ENCODE measurements around the gene NOP14. TPM values are rescaled to one million over a fixed set of nuclear protein-coding genes. Genes with fewer than 3 reads are reported as not detected.
"Not testable (repeated sequence)": the region's sequence is repeated elsewhere in the genome, so short reads cannot be mapped to it uniquely, and the experiment has no call there.

NOP14 gene
- polyA plus RNA-seq, 1 experiment, result 7.1 TPM

DNA sequence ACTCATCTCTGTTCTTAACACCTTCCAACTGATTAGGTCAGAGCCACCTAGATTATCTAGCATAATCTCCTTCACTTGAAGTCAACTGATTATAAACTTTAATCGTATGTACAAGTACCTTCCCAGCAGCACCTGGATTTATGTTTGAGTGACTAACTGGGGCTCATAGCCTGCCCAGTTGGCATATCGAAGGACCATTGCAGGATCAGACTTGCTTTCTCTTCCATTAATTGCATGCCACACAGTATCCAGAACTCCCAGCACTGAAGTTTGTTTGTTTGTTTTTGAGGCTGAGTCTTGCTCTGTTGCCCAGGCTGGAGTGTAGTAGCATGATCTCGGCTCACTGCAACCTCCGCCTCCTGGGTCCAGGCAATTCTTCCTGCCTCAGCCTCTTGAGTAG is 28.0 kb upstream of the NOP14 start:
- Histone ChIP-seq H3K27me3 (ENCODE audit: control insufficient read depth, insufficient read depth, low read length) (no peaks in the 10 kb centered on the region), H3K4me3 (ENCODE audit: low read depth, low read length) (no peak overlapping the region), H3K36me3 (ENCODE audit: control insufficient read depth, insufficient read depth, low read length) (no peaks in the 10 kb centered on the region)
- ChIA-PET CTCF (interaction anchor here (1.0 to 1.7 kb wide), 3 partner anchors 13 to 44 kb away, joined by 3 to 9 read pairs (median 8); no protein-coding TSS in a partner anchor), POLR2A (no interaction called here)
- no peak for TF ChIP-seq CTCF (IDR thresholded peaks at IDR 0.05; ENCODE audit: insufficient read depth, low read depth, low read length)
- no peak for DNase-seq (ENCODE audit: low read depth)

DNA sequence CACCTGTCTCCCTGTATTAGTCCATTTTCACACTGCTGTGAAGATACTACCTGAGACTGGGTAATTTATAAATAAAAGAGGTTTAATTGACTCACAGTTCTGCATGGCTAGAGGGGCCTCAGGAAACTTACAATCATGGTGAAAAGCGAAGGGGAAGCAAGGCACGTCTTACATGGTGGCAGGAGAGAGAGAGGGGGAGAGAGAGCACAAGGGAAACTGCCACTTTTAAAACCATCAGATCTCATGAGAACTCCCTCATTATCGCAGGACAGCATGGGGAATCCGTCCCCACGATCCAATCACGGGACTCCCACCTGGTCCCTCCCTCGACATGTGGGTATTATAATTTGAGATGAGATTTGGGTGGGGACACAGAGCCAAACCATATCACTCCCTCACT is 20.5 kb upstream of the NOP14 start:
- H3K4me3 ChIP-seq (ENCODE audit: low read depth, low read length); H3K36me3 ChIP-seq (ENCODE audit: control insufficient read depth, insufficient read depth, low read length); DNase-seq (ENCODE audit: low read depth); POLR2A ChIA-PET; CTCF ChIA-PET; H3K27me3 ChIP-seq (ENCODE audit: control insufficient read depth, insufficient read depth, low read length): not testable (repeated sequence)

- no peak for DNase-seq (ENCODE audit: low read depth)
- Histone ChIP-seq H3K36me3 (ENCODE audit: control insufficient read depth, insufficient read depth, low read length) (no peaks in the 10 kb centered on the region), H3K4me3 (ENCODE audit: low read depth, low read length) (no peak overlapping the region), H3K27me3 (ENCODE audit: control insufficient read depth, insufficient read depth, low read length) (peaks cover 4% of the 10 kb centered on the region; the same call in 1 of the 2 replicates)
- no peak for TF ChIP-seq CTCF (IDR thresholded peaks at IDR 0.05; ENCODE audit: insufficient read depth, low read depth, low read length)
- POLR2A ChIA-PET, result no interaction called here
- CTCF ChIA-PET, result interaction anchor here (0.9 to 1.0 kb wide), 2 partner anchors 19 to 55 kb away, joined by 3 to 4 read pairs; partner anchors contain the start of genes GRK4 and NOP14
Observed at GRCh38 chr4:2982012-2982411, 18.8 kb upstream of the NOP14 start.

DNA sequence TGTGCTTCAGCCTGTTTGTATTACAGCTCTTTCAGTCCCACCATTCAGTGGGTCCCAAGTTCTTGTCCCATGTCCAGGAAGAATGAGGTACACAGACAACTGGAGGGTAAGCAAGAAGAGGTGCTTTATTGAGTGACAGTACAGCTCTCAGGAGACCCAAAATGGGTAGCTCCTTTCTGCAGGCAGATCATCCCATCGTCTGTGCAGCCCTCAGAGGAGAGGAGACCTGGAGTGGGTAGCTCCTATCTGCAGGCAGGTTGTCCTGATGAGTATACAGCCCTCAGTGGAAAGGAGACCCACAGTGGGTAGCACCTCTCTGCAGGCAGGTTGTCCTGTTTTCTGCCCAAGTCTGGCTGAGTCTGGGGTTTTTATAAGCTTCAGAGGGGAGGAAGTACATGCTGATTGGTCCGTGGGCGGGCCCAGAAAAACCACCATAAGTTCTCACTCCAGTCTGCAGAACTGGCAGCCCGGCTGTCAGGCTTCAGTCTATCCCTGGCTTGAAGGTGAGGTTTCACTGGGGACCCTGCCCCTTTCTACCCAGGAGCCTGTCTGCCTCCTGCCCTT is 18.1 kb upstream of the NOP14 start:
- Histone ChIP-seq H3K36me3 (ENCODE audit: control insufficient read depth, insufficient read depth, low read length) (no peaks in the 10 kb centered on the region), H3K27me3 (ENCODE audit: control insufficient read depth, insufficient read depth, low read length) (peaks cover 4% of the 10 kb centered on the region; the same call in 1 of the 2 replicates), H3K4me3 (ENCODE audit: low read depth, low read length) (no peak overlapping the region)
- DNase-seq (ENCODE audit: low read depth), result no peak
- ChIA-PET POLR2A (no interaction called here), CTCF (interaction anchor here (0.9 to 6.1 kb wide), 2 partner anchors 18 to 54 kb away, joined by 3 to 52 read pairs; partner anchors contain the start of genes GRK4 and NOP14)
- no peak for TF ChIP-seq CTCF (IDR thresholded peaks at IDR 0.05; ENCODE audit: insufficient read depth, low read depth, low read length)

DNA sequence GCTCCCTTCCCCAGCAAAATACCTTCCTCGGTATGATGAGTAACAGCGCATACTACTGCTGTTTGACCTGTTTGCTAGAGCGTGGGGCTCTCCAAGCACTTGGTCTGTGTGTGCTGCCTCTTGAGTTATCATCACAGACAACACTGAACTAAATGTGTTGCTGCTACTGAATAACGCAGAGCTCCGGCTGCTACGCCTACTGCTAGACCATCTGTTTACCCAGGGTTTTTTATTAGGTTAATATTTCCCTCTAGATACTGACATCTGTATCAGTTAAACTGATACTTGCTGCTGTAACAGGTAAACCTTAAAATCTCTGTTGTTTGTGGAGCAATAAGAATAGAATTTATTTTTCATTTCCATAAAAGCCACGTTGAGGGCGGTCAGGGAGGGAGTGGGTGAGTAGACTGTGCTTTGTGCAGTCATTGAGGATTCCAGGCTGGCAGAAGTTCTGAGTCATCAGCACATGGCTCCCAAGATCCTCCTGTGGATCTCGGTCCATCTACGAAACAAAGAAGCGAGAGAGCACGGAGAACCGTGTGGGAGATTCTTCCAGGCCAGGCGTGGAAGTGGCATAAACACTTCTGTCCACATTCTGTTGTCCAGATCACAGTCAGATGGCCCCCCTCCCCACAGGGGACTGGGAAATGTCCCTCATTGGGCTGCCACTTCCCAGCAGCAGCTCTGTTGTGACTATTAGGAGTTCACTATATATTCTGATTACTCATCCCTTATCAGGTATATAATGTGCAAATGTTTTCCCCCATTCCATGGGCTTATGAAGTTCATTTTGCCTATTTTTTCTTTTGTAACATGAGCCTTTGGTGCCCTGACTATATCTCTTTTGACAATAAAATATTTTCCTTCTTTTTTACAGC is 14.2 kb upstream of the NOP14 start:
- no peak for TF ChIP-seq CTCF (IDR thresholded peaks at IDR 0.05; ENCODE audit: insufficient read depth, low read depth, low read length)
- CTCF ChIA-PET, result interaction anchor here (0.6 to 6.1 kb wide), 21 partner anchors 8 to 149 kb away, joined by 3 to 52 read pairs (median 6); partner anchors contain the start of gene GRK4
- H3K36me3 ChIP-seq (ENCODE audit: control insufficient read depth, insufficient read depth, low read length), result no peaks in the 10 kb centered on the region
- no peaks in the 10 kb centered on the region; the same call in 1 of the 2 replicates for H3K27me3 ChIP-seq (ENCODE audit: control insufficient read depth, insufficient read depth, low read length)
- H3K4me3 ChIP-seq (ENCODE audit: low read depth, low read length), result no peak overlapping the region
- no peak for DNase-seq (ENCODE audit: low read depth)
- POLR2A ChIA-PET, result interaction anchor here (0.6 kb wide), 2 partner anchors 13 to 175 kb away, joined by 3 to 5 read pairs; no protein-coding TSS in a partner anchor
